Parathyroid adenoma (tissue), 2 donors: ENCODE data around the gene APLP2.
"Not testable (repeated sequence)": the region's sequence is repeated elsewhere in the genome, so short reads cannot be mapped to it uniquely, and the experiment has no call there.

Experiments
- H2AFZ ChIP-seq: fragments of 300-600 bp; sonication (generic); one replicate; pipeline ENCODE4 v1.7.0; 2017; ENCODE audit warnings: antibody characterized with exemption, mild to moderate bottlenecking
- H3K27ac ChIP-seq: fragments of 300-600 bp; sonication (generic); one replicate; pipeline ENCODE4 v1.7.0; 2017
- H3K27me3 ChIP-seq: fragments of 300-600 bp; sonication (generic); one replicate; pipeline ENCODE4 v1.7.0; 2017; ENCODE audit warnings: low read length; ENCODE audit not compliant: control insufficient read depth, insufficient read depth
- H3K36me3 ChIP-seq: fragments of 300-600 bp; sonication (generic); one replicate; pipeline ENCODE4 v1.7.0; 2017; ENCODE audit warnings: low read length; ENCODE audit not compliant: control insufficient read depth, insufficient read depth
- H3K4me1 ChIP-seq: fragments of 300-600 bp; sonication (generic); one replicate; pipeline ENCODE4 v1.7.0; 2017; ENCODE audit warnings: control low read depth
- H3K4me2 ChIP-seq: fragments of 300-600 bp; sonication (generic); one replicate; pipeline ENCODE4 v1.7.0; 2017; ENCODE audit warnings: low read length
- H3K4me3 ChIP-seq: fragments of 300-600 bp; sonication (generic); one replicate; pipeline ENCODE4 v1.7.0; 2017; ENCODE audit warnings: low read depth, low read length
- H3K79me2 ChIP-seq: fragments of 300-600 bp; sonication (generic); one replicate; pipeline ENCODE4 v1.7.0; 2017; ENCODE audit warnings: control low read depth
- H3K9ac ChIP-seq: fragments of 300-600 bp; sonication (generic); one replicate; pipeline ENCODE4 v1.7.0; 2017; ENCODE audit warnings: mild to moderate bottlenecking
- H3K9me3 ChIP-seq: fragments of 300-600 bp; sonication (generic); one replicate; pipeline ENCODE4 v1.7.0; 2017; ENCODE audit warnings: low read length; ENCODE audit not compliant: control insufficient read depth
- CTCF ChIP-seq: fragments of 300-600 bp; sonication (generic); IDR thresholded peaks from one replicate; pipeline ENCODE4 v1.7.0; 2017; ENCODE audit warnings: antibody characterized with exemption, mild to moderate bottlenecking
- donor health status: primary hyperparathyroidism.

APLP2 gene

GRCh38 chr11:130167146-130167545 is 97.5 kb downstream of the APLP2 start:
- no peak for TF ChIP-seq CTCF
- Histone ChIP-seq H3K4me3 (no peak overlapping the region), H3K4me2 (no peak overlapping the region), H3K9me3 (no peaks in the 10 kb centered on the region), H2AFZ (no peak overlapping the region), H3K4me1 (peaks cover 9% of the 10 kb centered on the region), H3K27me3 (no peaks in the 10 kb centered on the region), H3K27ac (no peak overlapping the region), H3K79me2 (peaks cover 29% of the 10 kb centered on the region), H3K9ac (no peak overlapping the region), H3K36me3 (no peaks in the 10 kb centered on the region)

- H3K9me3 ChIP-seq = no peaks in the 10 kb centered on the region
- H3K79me2 ChIP-seq = peaks cover 32% of the 10 kb centered on the region
- H3K4me2 ChIP-seq = no peak overlapping the region
- no peak for TF ChIP-seq CTCF
- no peak overlapping the region for H3K9ac ChIP-seq
- no peak overlapping the region for H3K27ac ChIP-seq
- no peaks in the 10 kb centered on the region for H3K36me3 ChIP-seq
- H3K27me3 ChIP-seq = no peaks in the 10 kb centered on the region
- H3K4me3 ChIP-seq = no peak overlapping the region
- H3K4me1 ChIP-seq = peaks cover 5% of the 10 kb centered on the region
- H2AFZ ChIP-seq = no peak overlapping the region
Measured at GRCh38 chr11:130168105-130168504, 98.4 kb downstream of the APLP2 start.

DNA sequence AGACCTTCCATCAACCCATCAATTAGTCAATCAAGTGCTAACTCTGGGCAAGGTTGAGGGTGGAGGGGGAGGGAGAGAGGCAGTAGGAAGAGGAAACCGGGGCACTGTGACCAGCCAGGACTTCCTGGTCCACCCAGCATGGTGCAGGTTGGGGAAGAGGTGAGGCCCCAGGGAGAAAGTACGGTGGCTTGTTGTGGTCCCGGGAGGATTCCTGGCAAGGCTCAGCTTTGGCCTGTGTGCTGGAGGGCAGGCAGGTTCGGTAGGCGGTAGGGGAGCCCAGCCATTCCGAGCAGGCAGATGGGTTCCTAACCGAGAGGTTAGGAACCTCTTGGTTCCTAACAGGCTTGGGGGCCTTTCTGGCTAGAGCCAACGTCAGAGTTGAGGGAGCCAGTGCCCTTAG is 100.7 kb downstream of the APLP2 start:
- Histone ChIP-seq H3K9ac (no peak overlapping the region), H3K27ac (no peak overlapping the region), H3K79me2 (peaks cover 33% of the 10 kb centered on the region), H3K27me3 (no peaks in the 10 kb centered on the region), H3K9me3 (no peaks in the 10 kb centered on the region), H3K4me1 (no peaks in the 10 kb centered on the region), H3K36me3 (no peaks in the 10 kb centered on the region), H3K4me3 (no peak overlapping the region), H2AFZ (no peak overlapping the region), H3K4me2 (no peak overlapping the region)
- no peak for TF ChIP-seq CTCF

- Histone ChIP-seq H3K27ac (no peak overlapping the region), H3K9ac (no peak overlapping the region), H3K9me3 (no peaks in the 10 kb centered on the region), H3K4me3 (no peak overlapping the region), H3K36me3 (no peaks in the 10 kb centered on the region), H2AFZ (no peak overlapping the region), H3K4me2 (no peak overlapping the region), H3K79me2 (peaks cover 28% of the 10 kb centered on the region), H3K4me1 (no peaks in the 10 kb centered on the region), H3K27me3 (no peaks in the 10 kb centered on the region)
- no peak for TF ChIP-seq CTCF
Measured at GRCh38 chr11:130171534-130171933, 101.8 kb downstream of the APLP2 start.

DNA sequence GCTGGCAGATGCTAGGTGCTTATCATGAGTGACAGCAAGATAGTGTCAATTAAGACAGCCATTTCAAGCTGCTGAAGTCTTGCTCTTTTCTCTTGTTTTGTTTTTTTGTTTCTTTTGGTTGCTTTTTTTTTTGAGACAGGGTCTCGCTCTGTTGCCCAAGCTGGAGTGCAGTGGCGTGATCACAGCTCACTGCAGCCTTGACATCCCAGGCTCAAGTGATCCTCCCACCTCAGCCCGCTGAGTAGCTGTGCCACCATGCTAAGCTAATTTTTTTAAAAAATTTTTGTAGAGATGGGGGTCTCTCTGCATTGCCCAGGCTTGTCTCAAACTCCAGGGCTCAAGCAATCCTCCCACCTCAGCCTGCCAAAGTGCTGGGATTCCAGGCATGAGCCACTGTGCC is 102.3 kb downstream of the APLP2 start:
- H3K4me3 ChIP-seq, H3K9ac ChIP-seq, H3K9me3 ChIP-seq, H3K4me1 ChIP-seq, H3K36me3 ChIP-seq, H3K27me3 ChIP-seq, H2AFZ ChIP-seq, H3K4me2 ChIP-seq, H3K27ac ChIP-seq: not testable (repeated sequence)
- peaks cover 28% of the 10 kb centered on the region for H3K79me2 ChIP-seq
